ENCODE results near the gene OSBPL2. TPM values are rescaled to one million over a fixed set of nuclear protein-coding genes. Genes with fewer than 3 reads are reported as not detected.

The OSBPL2 gene
- total and polyA plus RNA-seq, 2 donors (not counting 1 experiment from before 2014, with no cell fraction given) = 28.1 to 74.3 TPM

GRCh38 chr20:62333820-62334595, 95.7 kb downstream of the OSBPL2 start:
- ATAC-seq (ENCODE audit: low read depth) (no peak), DNase-seq (no peak)
- H3K79me2 ChIP-seq (ENCODE audit: control insufficient read depth, insufficient read depth, low read length) = no peaks in the 10 kb centered on the region
- peaks cover 40 to 44% of the 10 kb centered on the region in 2 donors for H3K4me1 ChIP-seq (ENCODE audit: control insufficient read depth in 2 of 2, insufficient read depth in 2 of 2, low read length in 2 of 2)
- H3K4me3 ChIP-seq (ENCODE audit: control extremely low read depth in 1 of 5, extremely low read depth in 1 of 5, insufficient read depth in 1 of 5, low read depth in 2 of 5, low read length in 4 of 5) = no peak overlapping the region
- H3K9me3 ChIP-seq (ENCODE audit: control extremely low read depth in 1 of 3, control insufficient read depth in 2 of 3, insufficient read depth in 1 of 3, low read length in 2 of 3) = peaks cover 0 to 18% (median 0%) of the 10 kb centered on the region in 3 donors
- peaks cover 3% of the 10 kb centered on the region for H3K9me3 Mint-ChIP-seq (ENCODE audit: insufficient read depth)
- H2AFZ ChIP-seq (ENCODE audit: insufficient read depth, low read depth, low read length, poor library complexity, severe bottlenecking) = no peak overlapping the region
- 91% methylated on average over 36 of the region's 37 CpGs for WGBS (ENCODE audit: insufficient coverage)
- TF ChIP-seq CTCF (IDR thresholded peaks at IDR 0.05) (no peak), EZH2 (IDR thresholded peaks at IDR 0.05; ENCODE audit: borderline replicate concordance, insufficient read depth, low read depth, low read length, poor library complexity, severe bottlenecking) (no peak)
- ChIA-PET POLR2A (no interaction called here), CTCF (no interaction called here)
- H3K36me3 ChIP-seq (replicated peaks in 1 of 2; ENCODE audit: control extremely low read depth in 1 of 2, control insufficient read depth in 1 of 2, extremely low read depth in 1 of 2, insufficient read depth in 2 of 2, low read length in 1 of 2) = peaks cover 0 to 40% of the 10 kb centered on the region in 2 experiments
- H3K4me2 ChIP-seq (replicated peaks; ENCODE audit: low read depth, low read length, poor library complexity, severe bottlenecking) = no peak overlapping the region
- no peaks in the 10 kb centered on the region for H3K27me3 Mint-ChIP-seq
- no peak overlapping the region for H3K9ac ChIP-seq (ENCODE audit: low read length)
- intact Hi-C loops (cut with micrococcal nuclease) = no loop called here
- H3K27ac Mint-ChIP-seq = no peak overlapping the region
- no peak overlapping the region for H3K4me3 Mint-ChIP-seq
- no peak overlapping the region for H3K27ac ChIP-seq (ENCODE audit: low read length in 2 of 2)
- H3K27me3 ChIP-seq (replicated peaks in 1 of 4; ENCODE audit: control extremely low read depth in 1 of 4, control insufficient read depth in 3 of 4, insufficient read depth in 4 of 4, low read length in 3 of 4) = no peaks in the 10 kb centered on the region
- no peaks in the 10 kb centered on the region for H4K20me1 ChIP-seq (ENCODE audit: control insufficient read depth, insufficient read depth, low read length, poor library complexity, severe bottlenecking)
- peaks cover 36% of the 10 kb centered on the region for H3K4me1 Mint-ChIP-seq

- H3K4me1 ChIP-seq (ENCODE audit: control insufficient read depth in 2 of 2, insufficient read depth in 2 of 2, low read length in 2 of 2) = peaks cover 45 to 52% of the 10 kb centered on the region in 2 donors
- TF ChIP-seq EZH2 (IDR thresholded peaks at IDR 0.05; ENCODE audit: borderline replicate concordance, insufficient read depth, low read depth, low read length, poor library complexity, severe bottlenecking) (no peak), CTCF (IDR thresholded peaks at IDR 0.05) (no peak)
- peaks cover 3% of the 10 kb centered on the region for H3K9me3 Mint-ChIP-seq (ENCODE audit: insufficient read depth)
- no peak overlapping the region for H3K27ac ChIP-seq (ENCODE audit: low read length in 2 of 2)
- intact Hi-C loops (cut with micrococcal nuclease) = loop anchor here (5.0 kb wide), 1 partner anchor 52 kb away; the partner anchor contains the start of gene RPS21
- no peak overlapping the region for H3K27ac Mint-ChIP-seq
- no peak for DNase-seq
- no peaks in the 10 kb centered on the region for H4K20me1 ChIP-seq (ENCODE audit: control insufficient read depth, insufficient read depth, low read length, poor library complexity, severe bottlenecking)
- ChIA-PET CTCF (no interaction called here), POLR2A (no interaction called here)
- ATAC-seq (ENCODE audit: low read depth) = no peak
- no peak overlapping the region for H3K4me3 ChIP-seq (ENCODE audit: control extremely low read depth in 1 of 5, extremely low read depth in 1 of 5, insufficient read depth in 1 of 5, low read depth in 2 of 5, low read length in 4 of 5)
- H3K27me3 Mint-ChIP-seq = no peaks in the 10 kb centered on the region
- WGBS (ENCODE audit: insufficient coverage) = 93% methylated on average over 13 of the region's 13 CpGs
- H3K9me3 ChIP-seq (ENCODE audit: control extremely low read depth in 1 of 3, control insufficient read depth in 2 of 3, insufficient read depth in 1 of 3, low read length in 2 of 3) = peaks cover 0 to 18% (median 0%) of the 10 kb centered on the region in 3 donors
- peaks cover 0 to 32% of the 10 kb centered on the region in 2 experiments for H3K36me3 ChIP-seq (replicated peaks in 1 of 2; ENCODE audit: control extremely low read depth in 1 of 2, control insufficient read depth in 1 of 2, extremely low read depth in 1 of 2, insufficient read depth in 2 of 2, low read length in 1 of 2)
- no peak overlapping the region for H2AFZ ChIP-seq (ENCODE audit: insufficient read depth, low read depth, low read length, poor library complexity, severe bottlenecking)
- no peaks in the 10 kb centered on the region for H3K79me2 ChIP-seq (ENCODE audit: control insufficient read depth, insufficient read depth, low read length)
- no peaks in the 10 kb centered on the region for H3K27me3 ChIP-seq (replicated peaks in 1 of 4; ENCODE audit: control extremely low read depth in 1 of 4, control insufficient read depth in 3 of 4, insufficient read depth in 4 of 4, low read length in 3 of 4)
- H3K4me1 Mint-ChIP-seq = peaks cover 42% of the 10 kb centered on the region
- H3K9ac ChIP-seq (ENCODE audit: low read length) = no peak overlapping the region
- H3K4me2 ChIP-seq (replicated peaks; ENCODE audit: low read depth, low read length, poor library complexity, severe bottlenecking) = no peak overlapping the region
- no peak overlapping the region for H3K4me3 Mint-ChIP-seq
Measured at GRCh38 chr20:62334881-62335280, 96.6 kb downstream of the OSBPL2 start.
